SK-N-SH (cell line): ENCODE measurements around the gene BNC2. TPM values are rescaled to one million over a fixed set of nuclear protein-coding genes. Genes with fewer than 3 reads are reported as not detected.

Experiments
- CTCF ChIA-PET: fragments of 300-600, 350-600 bp; formaldehyde crosslinking; extraction: SDS; loops from one replicate; lab custom pipeline; 2021; lab: Yijun Ruan, JAX
- POLR2A ChIA-PET: fragments of 350-600 bp; sonication (Branson Sonifier 250); formaldehyde crosslinking; extraction: SDS; loops from one replicate; lab custom pipeline; 2020; ENCODE audit warnings: antibody characterized with exemption, inconsistent platforms; lab: Yijun Ruan, JAX
- DNase-seq: peaks from one replicate; pipeline ENCODE4 v3.0.0; 2012
- H2AFZ ChIP-seq: fragments of 200-600 bp; sonication (generic); 2 replicates; pipeline ENCODE4 v1.8.1; 2016; ENCODE audit warnings: antibody characterized with exemption, mild to moderate bottlenecking, low read depth
- H3F3A ChIP-seq: fragments of 200-600 bp; sonication (generic); replicated peaks from 2 replicates; pipeline ENCODE3; 2016; ENCODE audit warnings: antibody characterized with exemption, mild to moderate bottlenecking; ENCODE audit not compliant: insufficient read depth
- H3K27ac ChIP-seq, 2 experiments: fragments of 200-500 bp in 1 of 2; fragments of 200-600 bp in 1 of 2; sonication (Bioruptor generic) in 1 of 2; sonication (generic), shearing (Covaris generic) in 1 of 2; 2 replicates each; pipeline versions ENCODE4 v1.5.1 to v1.6.1; 2014 to 2016; ENCODE audit warnings: low read depth in 2 of 2, inconsistent platforms in 1 of 2, low read length in 1 of 2, mild to moderate bottlenecking in 1 of 2, mixed read lengths in 1 of 2
- H3K27me3 ChIP-seq: fragments of 200-600 bp; sonication (generic), shearing (Covaris generic); 2 replicates; pipeline ENCODE4 v1.6.1; 2016; ENCODE audit warnings: mixed run types; ENCODE audit not compliant: insufficient read depth
- H3K36me3 ChIP-seq, 2 experiments: fragments of 200-500 bp in 1 of 2; fragments of 200-600 bp in 1 of 2; sonication (Bioruptor generic) in 1 of 2; sonication (generic) in 1 of 2; replicated peaks in 1 of 2; 2 replicates each; pipeline versions ENCODE3 to v1.5.1; 2014 to 2016; ENCODE audit warnings: low read length in 1 of 2, mild to moderate bottlenecking in 1 of 2; ENCODE audit not compliant: insufficient read depth in 2 of 2, control insufficient read depth in 1 of 2
- H3K4me1 ChIP-seq, 2 experiments: fragments of 200-500 bp in 1 of 2; fragments of 200-600 bp in 1 of 2; sonication (Bioruptor generic) in 1 of 2; sonication (generic), shearing (Covaris generic) in 1 of 2; 2 replicates each; pipeline versions ENCODE4 v1.5.1 to v1.6.1; 2014 to 2016; ENCODE audit warnings: low read depth in 1 of 2, low read length in 1 of 2, mixed run types in 1 of 2; ENCODE audit not compliant: insufficient read depth in 2 of 2, control insufficient read depth in 1 of 2
- H3K4me2 ChIP-seq: fragments of 200-600 bp; sonication (generic), shearing (Covaris generic); 2 replicates; pipeline ENCODE4 v1.6.1; 2017; ENCODE audit warnings: mixed run types
- H3K4me3 ChIP-seq, 2 experiments: fragments of 200-500 bp in 1 of 2; fragments of 200-600 bp in 1 of 2; sonication (Bioruptor generic) in 1 of 2; sonication (generic), shearing (Covaris generic) in 1 of 2; 2 replicates each; pipeline versions ENCODE4 v1.5.1 to v1.8.1; 2014 to 2016; ENCODE audit warnings: low read depth in 2 of 2, inconsistent platforms in 1 of 2, low read length in 1 of 2, mild to moderate bottlenecking in 1 of 2, mixed read lengths in 1 of 2, moderate library complexity in 1 of 2
- H3K79me2 ChIP-seq: fragments of 200-600 bp; sonication (generic); 2 replicates; pipeline ENCODE4 v1.8.1; 2017; ENCODE audit warnings: mild to moderate bottlenecking; ENCODE audit not compliant: insufficient read depth
- H3K9ac ChIP-seq: fragments of 200-600 bp; sonication (generic); 2 replicates; pipeline ENCODE4 v1.6.1; 2017; ENCODE audit warnings: mixed run types
- H3K9me2 ChIP-seq: fragments of 200-600 bp; sonication (generic); 2 replicates; pipeline ENCODE4 v1.6.1; 2017; ENCODE audit warnings: mixed run types
- H3K9me3 ChIP-seq: fragments of 200-600 bp; sonication (generic); 2 replicates; pipeline ENCODE4 v1.6.1; 2017; ENCODE audit warnings: mixed run types, mild to moderate bottlenecking, moderate library complexity
- H4K20me1 ChIP-seq: fragments of 200-600 bp; sonication (generic); 2 replicates; pipeline ENCODE4 v1.6.1; 2017; ENCODE audit warnings: mild to moderate bottlenecking, mixed run types; ENCODE audit not compliant: insufficient read depth
- CHD2 ChIP-seq: fragments of 150-350 bp; IDR thresholded peaks from 2 replicates; pipeline ENCODE4 v1.6.1; 2018; ENCODE audit warnings: low read length; ENCODE audit not compliant: partially characterized antibody
- FOSL2 ChIP-seq: IDR thresholded peaks from 2 replicates; pipeline ENCODE4 v1.4.0; 2012; ENCODE audit warnings: low read depth, mild to moderate bottlenecking, moderate library complexity, borderline replicate concordance
- FOXM1 ChIP-seq: IDR thresholded peaks from 2 replicates; pipeline ENCODE4 v1.4.0; 2012; ENCODE audit warnings: low read depth, mild to moderate bottlenecking
- GATA2 ChIP-seq: sonication (generic); formaldehyde crosslinking; IDR thresholded peaks from 2 replicates; pipeline ENCODE4 v1.5.0; 2020; ENCODE audit warnings: mild to moderate bottlenecking, missing genetic modification reagents
- JUND ChIP-seq: IDR thresholded peaks from 2 replicates; pipeline ENCODE4 v1.4.0; 2012
- MAX ChIP-seq: IDR thresholded peaks from 2 replicates; pipeline ENCODE4 v1.4.0; 2012; ENCODE audit warnings: low read depth
- MXI1 ChIP-seq: IDR thresholded peaks from 2 replicates; pipeline ENCODE4 v1.6.1; 2012; ENCODE audit warnings: mild to moderate bottlenecking, low read depth, low read length, improper control_type of control experiment
- NFIC ChIP-seq: IDR thresholded peaks from 2 replicates; pipeline ENCODE4 v1.4.0; 2012; ENCODE audit warnings: borderline replicate concordance
- PBX3 ChIP-seq: IDR thresholded peaks from 2 replicates; pipeline ENCODE4; 2012
- RAD21 ChIP-seq: IDR thresholded peaks from 2 replicates; pipeline ENCODE4 v1.6.1; 2012; ENCODE audit warnings: mild to moderate bottlenecking, low read length
- RFX5 ChIP-seq: IDR thresholded peaks from 2 replicates; pipeline ENCODE4 v1.6.1; 2012; ENCODE audit warnings: mild to moderate bottlenecking, improper control_type of control experiment, low read length
- RXRA ChIP-seq: IDR thresholded peaks from 2 replicates; pipeline ENCODE4 v1.4.0; 2012; ENCODE audit warnings: low read depth, mild to moderate bottlenecking, borderline replicate concordance
- SMC3 ChIP-seq: IDR thresholded peaks from 2 replicates; pipeline ENCODE4 v1.6.1; 2012; ENCODE audit warnings: low read depth, low read length, improper control_type of control experiment
- TCF12 ChIP-seq: IDR thresholded peaks from 2 replicates; pipeline ENCODE4 v1.4.0; 2012
- YY1 ChIP-seq: IDR thresholded peaks from 2 replicates; pipeline ENCODE4 v1.4.0; 2012; ENCODE audit warnings: low read depth, mild to moderate bottlenecking
- WGBS: methylation state at CpG from one replicate; pipeline ENCODE4 v1.1.6; 2017; ENCODE audit warnings: low lambda C conversion rate; 5-methylcytosine and 5-hydroxymethylcytosine counted together
- polyA plus RNA-seq, 3 experiments: library from polyadenylated mRNA; depleted of rRNA; stranded (reverse); fragments of >200 nt; gene quantifications; 2 replicates each; pipeline ENCODE4 v1.2.3, GENCODE V29; 2012

Gene BNC2
- polyA plus RNA-seq, 1 of the 3 experiments (the other 2 are of a cell fraction): 8.8 TPM

GRCh38 chr9:16615451-16615850 lies 255.0 kb downstream of the BNC2 start (continued):
- TF ChIP-seq TCF12: no peak
- TF ChIP-seq MAX: no peak

- Histone ChIP-seq H3K9me3 (no peaks in the 10 kb centered on the region), H3K27me3 (no peaks in the 10 kb centered on the region), H3K79me2 (peaks cover 27% of the 10 kb centered on the region; the same call in 1 of the 2 replicates), H3F3A (peaks cover 7% of the 10 kb centered on the region), H4K20me1 (no peaks in the 10 kb centered on the region), H3K36me3 (no peaks in the 10 kb centered on the region), H2AFZ (no peak overlapping the region), H3K9me2 (no peaks in the 10 kb centered on the region), H3K4me2 (no peak overlapping the region), H3K9ac (no peak overlapping the region), H3K4me3 (no peak overlapping the region), H3K27ac (no peak overlapping the region), H3K4me1 (no peaks in the 10 kb centered on the region; a peak in 1 of 4 replicates)
- ChIA-PET CTCF (interaction anchor here (0.8 kb wide), 1 partner anchor 8 kb away, joined by 3 read pairs; no protein-coding TSS in a partner anchor), POLR2A (no interaction called here)
- no peak for DNase-seq
- TF ChIP-seq YY1 (no peak), MAX (no peak), MXI1 (no peak), RFX5 (no peak), FOXM1 (no peak), JUND (no peak), CHD2 (no peak), RXRA (no peak)
- 33% methylated on average over 3 of the region's 3 CpGs for WGBS
Measured at GRCh38 chr9:16613605-16614004, 256.9 kb downstream of the BNC2 start.

GRCh38 chr9:16613051-16613450 lies 257.4 kb downstream of the BNC2 start:
- Histone ChIP-seq H3K27me3 (no peaks in the 10 kb centered on the region), H3K4me2 (no peak overlapping the region), H3K9me2 (no peaks in the 10 kb centered on the region), H3K4me1 (no peaks in the 10 kb centered on the region; a peak in 1 of 4 replicates), H3K36me3 (no peaks in the 10 kb centered on the region), H2AFZ (no peak overlapping the region), H3K79me2 (peaks cover 27% of the 10 kb centered on the region; the same call in 1 of the 2 replicates), H3K9ac (no peak overlapping the region), H3F3A (peaks cover 7% of the 10 kb centered on the region), H3K9me3 (no peaks in the 10 kb centered on the region), H4K20me1 (no peaks in the 10 kb centered on the region), H3K4me3 (no peak overlapping the region), H3K27ac (no peak overlapping the region)
- POLR2A ChIA-PET: no interaction called here
- 93% methylated on average over 1 of the region's 1 CpG for WGBS
- CTCF ChIA-PET: interaction anchor here (0.8 kb wide), 1 partner anchor 9 kb away, joined by 3 read pairs; no protein-coding TSS in a partner anchor
- no peak for DNase-seq
- TF ChIP-seq GATA2 (CRISPR knock-in tag): no peak

DNA sequence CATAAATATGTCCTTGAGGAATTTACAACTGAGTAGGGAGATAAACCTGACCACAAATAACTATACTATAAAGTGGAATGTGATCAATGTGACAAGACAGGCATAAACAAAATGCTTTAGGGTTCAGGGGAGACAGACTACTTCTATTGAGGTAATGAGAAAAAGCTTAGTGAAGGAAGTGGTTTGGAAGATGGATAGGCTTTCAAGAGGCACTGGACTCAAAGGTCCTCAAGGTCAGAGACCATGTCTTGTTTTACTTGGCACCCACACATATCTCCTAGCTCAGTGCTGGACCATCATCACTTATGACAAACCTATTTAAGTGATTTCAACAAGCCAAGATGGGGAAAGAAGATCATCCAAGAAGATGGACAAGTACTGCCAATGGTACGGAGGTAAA lies 257.8 kb downstream of the BNC2 start:
- no peaks in the 10 kb centered on the region for H3K27me3 ChIP-seq
- H3K9me3 ChIP-seq: no peaks in the 10 kb centered on the region
- H3K9ac ChIP-seq: no peak overlapping the region
- H3F3A ChIP-seq: peaks cover 7% of the 10 kb centered on the region
- H3K36me3 ChIP-seq: no peaks in the 10 kb centered on the region
- H3K4me2 ChIP-seq: no peak overlapping the region
- DNase-seq: no peak
- no peak overlapping the region for H3K4me3 ChIP-seq
- POLR2A ChIA-PET: no interaction called here
- CTCF ChIA-PET: interaction anchor here (0.9 kb wide), 1 partner anchor 199 kb away, joined by 3 read pairs; no protein-coding TSS in a partner anchor
- H2AFZ ChIP-seq: no peak overlapping the region
- no peak overlapping the region; a peak in 1 of 4 replicates for H3K27ac ChIP-seq
- WGBS: 100% methylated on average over 1 of the region's 1 CpG
- H3K79me2 ChIP-seq: peaks cover 27% of the 10 kb centered on the region; the same call in 1 of the 2 replicates
- H3K9me2 ChIP-seq: no peaks in the 10 kb centered on the region
- no peaks in the 10 kb centered on the region; a peak in 1 of 4 replicates for H3K4me1 ChIP-seq
- H4K20me1 ChIP-seq: no peaks in the 10 kb centered on the region
- TF ChIP-seq RXRA (peak; percentile 23; the same call in 1 of the 2 replicates), NFIC (peak; percentile 50; the same call in 1 of the 2 replicates), TCF12 (peak; percentile 60), PBX3 (peak; percentile 64; the same call in 1 of the 2 replicates), SMC3 (no peak), CHD2 (no peak), FOSL2 (no peak), RFX5 (no peak), RAD21 (no peak)
